Measurements from ENCODE around the gene KIF26A. TPM values are rescaled to one million over a fixed set of nuclear protein-coding genes. Genes with fewer than 3 reads are reported as not detected.

KIF26A gene
- total and polyA plus RNA-seq, 2 of the 13 experiments (the other 11 are each of a cell fraction or from before 2014, with no cell fraction given) = not detected

MicroRNAs within 50 kb of the gene (microRNA counts, 767-probe panel; counts per million panel counts)
- microRNA hsa-miR-203 = not detected

Small RNAs within 50 kb of the gene (microRNA-seq; reads per million reads assigned to microRNA genes)
- gene MIR203A (not detected), gene MIR203B (not detected)

Small RNAs within 50 kb of the gene (small RNA-seq; reads per million reads assigned to genes)
- gene MIR203A (ENCODE audit: insufficient read depth in 2 of 3, insufficient read length in 3 of 3, low read depth in 2 of 3, low replicate concordance in 1 of 3) = 0 to 1.9 (median 1.6) reads per million in 3 experiments

Other genes starting within 250 kb of the KIF26A start
- gene TDRD9, start 210.1 kb upstream of the KIF26A start, total RNA-seq (2016; rRNA removed; fragmentation: Illumina TruSeq; extraction: Trizol) = not detected in 2 replicates
- not detected in 2 replicates for gene TDRD9, start 210.1 kb upstream of the KIF26A start, polyA plus RNA-seq (2011; rRNA removed)
- gene RD3L, start 196.1 kb upstream of the KIF26A start, total RNA-seq (2016; rRNA removed; fragmentation: Illumina TruSeq; extraction: Trizol) = not detected in 2 replicates
- not detected in 2 replicates for gene RD3L, start 196.1 kb upstream of the KIF26A start, polyA plus RNA-seq (2011; rRNA removed)
- gene ASPG, start 52.9 kb upstream of the KIF26A start, total RNA-seq (2016; rRNA removed; fragmentation: Illumina TruSeq; extraction: Trizol) = not detected in 2 replicates
- not detected in 2 replicates for gene ASPG, start 52.9 kb upstream of the KIF26A start, polyA plus RNA-seq (2011; rRNA removed)

Measured in HepG2 (cell line).